Calu3 (cell line): Measurements from ENCODE around the gene OR2A5. TPM values are rescaled to one million over a fixed set of nuclear protein-coding genes. Genes with fewer than 3 reads are reported as not detected.
"Not testable (repeated sequence)": the region's sequence is repeated elsewhere in the genome, so short reads cannot be mapped to it uniquely, and the experiment has no call there.

Experiments
- BruUV-seq: library from RNA; stranded (reverse); fragments of 400-500 nt; replicated peaks from 2 replicates; lab custom pipeline; 2021; lab: Mats Ljungman, UMichigan
- CTCF ChIA-PET: fragments of 300-600 bp; sonication (Branson Sonifier 250); formaldehyde crosslinking; loops from one replicate; lab custom pipeline; 2022; ENCODE audit warnings: antibody characterized with exemption; lab: Charles Lee
- DNase-seq: peaks from one replicate; pipeline ENCODE4 v3.0.0; 2022
- H3K27ac Mint-ChIP-seq: one replicate; pipeline ENCODE4 v1.8.0; 2022; ENCODE audit warnings: mixed read lengths; ENCODE audit not compliant: unreplicated experiment
- H3K27me3 Mint-ChIP-seq: one replicate; pipeline ENCODE4 v1.8.0; 2022; ENCODE audit warnings: mixed read lengths; ENCODE audit not compliant: unreplicated experiment
- H3K36me3 Mint-ChIP-seq: one replicate; pipeline ENCODE4 v1.8.0; 2022; ENCODE audit warnings: mild to moderate bottlenecking, moderate library complexity, mixed read lengths; ENCODE audit not compliant: insufficient read depth, unreplicated experiment
- H3K4me1 Mint-ChIP-seq: one replicate; pipeline ENCODE4 v1.8.0; 2022; ENCODE audit warnings: mild to moderate bottlenecking, low read depth, mixed read lengths; ENCODE audit not compliant: unreplicated experiment
- H3K4me3 Mint-ChIP-seq: one replicate; pipeline ENCODE4 v1.8.0; 2022; ENCODE audit warnings: mild to moderate bottlenecking, low read depth, moderate library complexity, mixed read lengths; ENCODE audit not compliant: unreplicated experiment
- H3K9me3 Mint-ChIP-seq: one replicate; pipeline ENCODE4 v1.8.0; 2022; ENCODE audit warnings: low read depth, mixed read lengths; ENCODE audit not compliant: unreplicated experiment
- intact Hi-C: fragments of 100-400 bp; cut with micrococcal nuclease; formaldehyde crosslinking; loops from one replicate; pipeline ENCODE4 v1.10.0; 2022; ENCODE audit not compliant: unreplicated experiment
- total RNA-seq: library from RNA; stranded (reverse); gene quantifications from 2 replicates; pipeline ENCODE4 v1.2.3, GENCODE V29; 2022
- TF ChIP-seq, protein P1 (sequence below): fragments of 200-600 bp; IDR thresholded peaks from one replicate; pipeline ENCODE4 v1.8.0; 2022; ENCODE audit warnings: antibody characterized with exemption; ENCODE audit not compliant: unreplicated experiment

OR2A5 gene
- total RNA-seq, 1 experiment from 2014 or later = not detected

DNA sequence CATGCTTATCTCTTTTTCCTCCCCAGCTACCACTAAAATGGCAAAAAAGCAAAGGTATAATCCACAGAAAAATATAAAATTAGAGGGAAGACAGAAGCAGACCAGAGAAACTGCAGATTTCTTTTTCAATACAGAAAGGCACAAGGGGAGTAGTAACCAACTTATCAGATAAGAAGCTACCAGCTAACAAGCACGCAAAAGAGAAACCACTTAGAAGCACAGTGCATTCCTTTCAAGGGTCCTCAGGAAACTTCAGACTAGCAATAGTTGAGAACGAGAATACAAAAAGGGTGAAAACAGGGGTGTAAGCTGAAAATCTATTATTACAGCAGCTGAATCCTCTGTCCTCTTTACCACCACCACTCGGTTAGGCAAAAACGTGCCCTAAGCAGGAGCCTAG, 9.9 kb upstream of the OR2A5 start:
- intact Hi-C loops = no loop called here
- TF ChIP-seq, protein P1, sequence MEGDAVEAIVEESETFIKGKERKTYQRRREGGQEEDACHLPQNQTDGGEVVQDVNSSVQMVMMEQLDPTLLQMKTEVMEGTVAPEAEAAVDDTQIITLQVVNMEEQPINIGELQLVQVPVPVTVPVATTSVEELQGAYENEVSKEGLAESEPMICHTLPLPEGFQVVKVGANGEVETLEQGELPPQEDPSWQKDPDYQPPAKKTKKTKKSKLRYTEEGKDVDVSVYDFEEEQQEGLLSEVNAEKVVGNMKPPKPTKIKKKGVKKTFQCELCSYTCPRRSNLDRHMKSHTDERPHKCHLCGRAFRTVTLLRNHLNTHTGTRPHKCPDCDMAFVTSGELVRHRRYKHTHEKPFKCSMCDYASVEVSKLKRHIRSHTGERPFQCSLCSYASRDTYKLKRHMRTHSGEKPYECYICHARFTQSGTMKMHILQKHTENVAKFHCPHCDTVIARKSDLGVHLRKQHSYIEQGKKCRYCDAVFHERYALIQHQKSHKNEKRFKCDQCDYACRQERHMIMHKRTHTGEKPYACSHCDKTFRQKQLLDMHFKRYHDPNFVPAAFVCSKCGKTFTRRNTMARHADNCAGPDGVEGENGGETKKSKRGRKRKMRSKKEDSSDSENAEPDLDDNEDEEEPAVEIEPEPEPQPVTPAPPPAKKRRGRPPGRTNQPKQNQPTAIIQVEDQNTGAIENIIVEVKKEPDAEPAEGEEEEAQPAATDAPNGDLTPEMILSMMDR = no peak
- no peak for DNase-seq
- Mint-ChIP-seq H3K27ac (no peak overlapping the region), H3K9me3 (no peaks in the 10 kb centered on the region), H3K36me3 (no peaks in the 10 kb centered on the region), H3K4me1 (no peaks in the 10 kb centered on the region), H3K4me3 (no peak overlapping the region), H3K27me3 (no peaks in the 10 kb centered on the region)
- no TSS peak for BruUV-seq
- CTCF ChIA-PET = no interaction called here

DNA sequence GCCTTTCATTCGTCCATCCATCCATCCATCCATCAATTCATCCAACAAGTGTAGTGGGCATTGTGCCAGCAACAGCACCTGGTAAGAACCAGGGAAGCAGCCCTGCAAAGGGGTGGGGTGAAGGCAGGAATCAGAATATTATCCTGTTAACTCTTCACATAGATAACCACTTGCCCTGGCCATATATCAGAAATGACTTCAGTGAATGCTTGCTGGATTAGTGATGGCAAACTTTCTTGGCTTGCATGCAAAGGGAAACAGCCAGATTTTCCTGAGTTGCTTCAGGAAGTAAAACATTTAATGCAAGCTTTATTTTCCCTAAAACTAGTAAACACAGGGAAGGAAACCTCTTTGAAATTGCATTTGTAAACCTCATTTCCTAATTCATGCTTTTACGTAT, 743 bp downstream of the OR2A5 start:
- H3K36me3 Mint-ChIP-seq = no peaks in the 10 kb centered on the region
- CTCF ChIA-PET = no interaction called here
- H3K4me1 Mint-ChIP-seq = no peaks in the 10 kb centered on the region
- peaks cover 26% of the 10 kb centered on the region for H3K27me3 Mint-ChIP-seq
- H3K9me3 Mint-ChIP-seq = no peaks in the 10 kb centered on the region
- no peak overlapping the region for H3K4me3 Mint-ChIP-seq
- H3K27ac Mint-ChIP-seq = no peak overlapping the region
- intact Hi-C loops = no loop called here
- no peak for DNase-seq
- no TSS peak for BruUV-seq
- TF ChIP-seq, protein P1 = no peak

DNA sequence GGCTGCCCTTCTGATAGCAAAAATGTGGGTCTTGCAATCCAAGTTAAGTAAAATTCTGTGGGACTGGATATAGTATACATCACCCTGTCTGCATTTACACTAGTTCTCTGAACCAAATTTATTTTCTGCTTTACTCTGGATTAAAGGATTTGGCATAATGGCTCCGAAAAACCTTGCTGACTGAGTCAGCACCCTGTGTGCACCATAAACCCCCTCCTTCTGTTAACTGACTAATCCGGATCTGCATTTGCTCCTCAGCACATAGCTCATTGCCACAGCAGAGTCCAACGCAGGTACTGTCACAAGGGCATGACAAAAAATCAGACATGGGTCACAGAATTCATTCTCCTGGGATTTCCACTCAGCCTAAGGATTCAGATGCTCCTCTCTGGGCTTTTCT, 1.3 kb downstream of the OR2A5 start:
- Mint-ChIP-seq H3K27ac (no peak overlapping the region), H3K36me3 (no peaks in the 10 kb centered on the region), H3K4me1 (no peaks in the 10 kb centered on the region), H3K9me3 (no peaks in the 10 kb centered on the region), H3K4me3 (no peak overlapping the region), H3K27me3 (peaks cover 27% of the 10 kb centered on the region)
- BruUV-seq = no TSS peak
- CTCF ChIA-PET = no interaction called here
- DNase-seq = no peak
- TF ChIP-seq, protein P1 = no peak
- intact Hi-C loops = no loop called here

DNA sequence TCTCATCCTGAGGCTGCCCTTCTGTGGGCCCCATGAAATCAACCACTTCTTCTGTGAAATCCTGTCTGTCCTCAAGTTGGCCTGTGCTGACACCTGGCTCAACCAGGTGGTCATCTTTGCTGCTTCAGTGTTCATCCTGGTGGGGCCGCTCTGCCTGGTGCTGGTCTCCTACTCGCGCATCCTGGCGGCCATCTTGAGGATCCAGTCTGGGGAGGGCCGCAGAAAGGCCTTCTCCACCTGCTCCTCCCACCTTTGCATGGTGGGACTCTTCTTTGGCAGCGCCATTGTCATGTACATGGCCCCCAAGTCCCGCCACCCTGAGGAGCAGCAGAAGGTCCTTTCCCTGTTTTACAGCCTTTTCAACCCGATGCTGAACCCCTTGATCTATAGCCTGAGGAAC, 2.1 kb downstream of the OR2A5 start:
- peaks cover 27% of the 10 kb centered on the region for H3K27me3 Mint-ChIP-seq
- intact Hi-C loops, H3K4me1 Mint-ChIP-seq, H3K36me3 Mint-ChIP-seq, H3K27ac Mint-ChIP-seq, DNase-seq, H3K9me3 Mint-ChIP-seq, CTCF ChIA-PET, BruUV-seq, H3K4me3 Mint-ChIP-seq: not testable (repeated sequence)

DNA sequence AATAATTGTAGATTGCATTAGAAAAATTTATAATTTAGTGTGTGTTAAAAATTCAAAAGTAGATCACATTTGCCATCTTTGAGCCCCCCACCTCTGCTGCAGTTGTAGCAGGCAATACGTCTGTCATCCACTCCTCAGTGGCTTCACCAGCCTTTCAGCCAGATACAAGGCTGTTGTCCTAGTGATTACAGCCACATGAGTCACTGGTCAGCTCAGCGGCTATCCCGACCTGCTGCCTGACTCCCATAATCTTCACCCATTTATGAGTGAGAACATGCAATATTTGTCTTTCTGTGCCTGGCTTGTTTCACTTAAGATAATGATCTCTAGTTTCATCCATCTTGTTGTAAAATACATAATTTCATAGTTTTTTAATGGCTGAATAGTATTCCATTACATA, 9.2 kb downstream of the OR2A5 start:
- no peak overlapping the region for H3K27ac Mint-ChIP-seq
- no TSS peak for BruUV-seq
- no peaks in the 10 kb centered on the region for H3K9me3 Mint-ChIP-seq
- intact Hi-C loops = no loop called here
- no peaks in the 10 kb centered on the region for H3K36me3 Mint-ChIP-seq
- no peak overlapping the region for H3K4me3 Mint-ChIP-seq
- CTCF ChIA-PET = no interaction called here
- H3K4me1 Mint-ChIP-seq = no peaks in the 10 kb centered on the region
- TF ChIP-seq, protein P1 = no peak
- H3K27me3 Mint-ChIP-seq = peaks cover 11% of the 10 kb centered on the region
- DNase-seq = no peak
